Measurements from ENCODE around the gene ATP8A2.

The ATP8A2 gene

GRCh38 chr13:26017196-26017921 is 645.6 kb downstream of the ATP8A2 start:
- Histone ChIP-seq H3K36me3 (ENCODE audit: control insufficient read depth, insufficient read depth, low read length) (no peaks in the 10 kb centered on the region), H3K27me3 (replicated peaks; ENCODE audit: control insufficient read depth, insufficient read depth, low read length) (no peaks in the 10 kb centered on the region; the same call in 1 of the 2 replicates), H3K4me3 (replicated peaks; ENCODE audit: low read depth, low read length) (no peak overlapping the region)
- TF ChIP-seq CTCF (IDR thresholded peaks at IDR 0.05; ENCODE audit: insufficient read depth, low read length, poor library complexity, severe bottlenecking) = no peak
- no peak for DNase-seq (ENCODE audit: extremely low read depth, insufficient read length)

GRCh38 chr13:26017932-26018665 is 646.3 kb downstream of the ATP8A2 start:
- TF ChIP-seq CTCF (IDR thresholded peaks at IDR 0.05; ENCODE audit: insufficient read depth, low read length, poor library complexity, severe bottlenecking) = no peak
- H3K27me3 ChIP-seq (replicated peaks; ENCODE audit: control insufficient read depth, insufficient read depth, low read length) = no peaks in the 10 kb centered on the region; the same call in 1 of the 2 replicates
- no peak overlapping the region for H3K4me3 ChIP-seq (replicated peaks; ENCODE audit: low read depth, low read length)
- DNase-seq (ENCODE audit: extremely low read depth, insufficient read length) = no peak
- H3K36me3 ChIP-seq (ENCODE audit: control insufficient read depth, insufficient read depth, low read length) = no peaks in the 10 kb centered on the region

- no peak overlapping the region for H3K4me3 ChIP-seq (replicated peaks; ENCODE audit: low read depth, low read length)
- no peak for DNase-seq (ENCODE audit: extremely low read depth, insufficient read length)
- no peaks in the 10 kb centered on the region; the same call in 1 of the 2 replicates for H3K27me3 ChIP-seq (replicated peaks; ENCODE audit: control insufficient read depth, insufficient read depth, low read length)
- TF ChIP-seq CTCF (IDR thresholded peaks at IDR 0.05; ENCODE audit: insufficient read depth, low read length, poor library complexity, severe bottlenecking) = no peak
- H3K36me3 ChIP-seq (ENCODE audit: control insufficient read depth, insufficient read depth, low read length) = no peaks in the 10 kb centered on the region
Measured at GRCh38 chr13:26019251-26019650, 647.5 kb downstream of the ATP8A2 start.

GRCh38 chr13:26019881-26020870 is 648.4 kb downstream of the ATP8A2 start:
- Histone ChIP-seq H3K27me3 (replicated peaks; ENCODE audit: control insufficient read depth, insufficient read depth, low read length) (no peaks in the 10 kb centered on the region; the same call in 1 of the 2 replicates), H3K36me3 (ENCODE audit: control insufficient read depth, insufficient read depth, low read length) (no peaks in the 10 kb centered on the region), H3K4me3 (replicated peaks; ENCODE audit: low read depth, low read length) (no peak overlapping the region)
- no peak for TF ChIP-seq CTCF (IDR thresholded peaks at IDR 0.05; ENCODE audit: insufficient read depth, low read length, poor library complexity, severe bottlenecking)
- DNase-seq (ENCODE audit: extremely low read depth, insufficient read length) = no peak

GRCh38 chr13:26020891-26021290 is 649.1 kb downstream of the ATP8A2 start:
- H3K27me3 ChIP-seq (replicated peaks; ENCODE audit: control insufficient read depth, insufficient read depth, low read length) = no peaks in the 10 kb centered on the region; the same call in 1 of the 2 replicates
- DNase-seq (ENCODE audit: extremely low read depth, insufficient read length) = no peak

More at GRCh38 chr13:26020891-26021290, 649.1 kb downstream of the ATP8A2 start:
- Histone ChIP-seq H3K36me3 (ENCODE audit: control insufficient read depth, insufficient read depth, low read length) (no peaks in the 10 kb centered on the region), H3K4me3 (replicated peaks; ENCODE audit: low read depth, low read length) (no peak overlapping the region)
- TF ChIP-seq CTCF (IDR thresholded peaks at IDR 0.05; ENCODE audit: insufficient read depth, low read length, poor library complexity, severe bottlenecking) = no peak

All from GM06990 (cell line).